GM19193 (cell line): ENCODE data around the gene TMCC1.

Experiments used
- POLR2A ChIP-seq: IDR thresholded peaks from 4 replicates; pipeline ENCODE4 v1.6.1; 2011; ENCODE audit not compliant: insufficient read depth, insufficient read length; ENCODE audit errors: extremely low read depth

The TMCC1 gene

DNA sequence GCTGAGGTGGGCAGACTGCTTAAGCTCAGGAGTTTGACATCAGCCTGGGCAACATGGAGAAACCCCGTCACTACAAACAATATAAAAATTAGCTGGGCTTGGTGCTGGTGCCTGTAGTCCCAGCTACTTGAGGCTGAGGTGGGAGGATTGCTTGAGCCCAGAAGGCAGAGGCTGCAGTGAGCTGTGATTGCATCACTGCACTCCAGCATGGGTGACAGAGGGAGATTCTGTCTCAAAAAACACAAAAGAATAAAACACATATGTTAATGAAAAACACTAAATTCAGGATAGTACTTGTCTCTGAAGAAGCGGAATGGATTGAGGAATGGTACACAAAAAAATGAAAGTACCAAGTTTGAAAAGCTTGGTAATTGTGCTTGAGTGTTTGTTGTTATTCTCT lies 159.1 kb downstream of the TMCC1 start:
- no peak for TF ChIP-seq POLR2A

DNA sequence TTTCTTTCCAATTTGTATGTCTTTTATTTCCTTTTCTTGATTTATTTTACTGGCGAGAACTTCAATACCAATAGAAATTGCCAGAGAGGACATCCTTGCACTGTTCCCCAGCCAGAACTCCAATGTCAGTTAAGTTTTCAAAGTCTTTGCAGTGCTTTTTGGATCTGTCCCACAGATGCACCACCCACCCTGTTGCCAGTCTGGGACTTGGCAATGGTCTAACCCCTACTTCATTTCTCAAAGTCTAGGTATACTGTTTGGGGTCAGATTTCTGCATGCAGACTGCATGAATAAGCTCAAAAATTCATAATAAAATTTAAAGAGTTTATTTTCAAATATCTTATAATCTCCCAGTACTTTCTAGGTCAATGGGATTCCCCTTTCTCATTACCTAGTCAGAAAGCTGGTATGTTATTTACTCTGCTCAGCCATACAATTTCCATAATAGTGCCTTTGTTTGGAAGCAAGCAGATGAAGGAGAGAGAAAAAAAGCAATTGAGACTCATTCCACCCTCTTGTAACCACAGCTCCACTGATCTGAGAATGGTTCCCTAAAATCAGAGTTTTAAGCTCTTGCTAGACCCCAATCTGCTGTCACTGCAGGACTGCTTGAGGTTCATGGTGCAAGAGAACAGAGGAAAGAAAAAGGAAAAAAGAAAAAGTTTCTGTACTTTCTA lies 161.2 kb downstream of the TMCC1 start:
- TF ChIP-seq POLR2A: no peak

DNA sequence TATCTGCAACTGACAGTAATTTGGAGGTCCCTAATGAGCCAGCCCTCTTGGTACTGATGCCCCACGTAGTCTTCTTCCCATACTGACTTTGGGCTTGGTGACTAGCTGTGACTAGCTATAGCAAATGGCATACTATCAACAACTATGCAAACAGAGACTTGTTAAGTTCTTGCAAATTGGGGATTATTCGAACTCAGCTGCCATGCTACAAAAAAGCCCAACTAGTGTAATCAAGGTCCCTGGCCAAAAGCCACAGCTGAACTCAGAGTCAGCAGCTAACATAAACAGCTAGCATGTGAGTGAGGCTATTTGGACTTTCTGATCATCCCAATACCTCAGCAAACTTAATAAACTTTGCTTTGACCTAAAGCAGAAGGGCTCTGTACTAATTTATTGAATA lies 165.8 kb downstream of the TMCC1 start:
- no peak for TF ChIP-seq POLR2A

DNA sequence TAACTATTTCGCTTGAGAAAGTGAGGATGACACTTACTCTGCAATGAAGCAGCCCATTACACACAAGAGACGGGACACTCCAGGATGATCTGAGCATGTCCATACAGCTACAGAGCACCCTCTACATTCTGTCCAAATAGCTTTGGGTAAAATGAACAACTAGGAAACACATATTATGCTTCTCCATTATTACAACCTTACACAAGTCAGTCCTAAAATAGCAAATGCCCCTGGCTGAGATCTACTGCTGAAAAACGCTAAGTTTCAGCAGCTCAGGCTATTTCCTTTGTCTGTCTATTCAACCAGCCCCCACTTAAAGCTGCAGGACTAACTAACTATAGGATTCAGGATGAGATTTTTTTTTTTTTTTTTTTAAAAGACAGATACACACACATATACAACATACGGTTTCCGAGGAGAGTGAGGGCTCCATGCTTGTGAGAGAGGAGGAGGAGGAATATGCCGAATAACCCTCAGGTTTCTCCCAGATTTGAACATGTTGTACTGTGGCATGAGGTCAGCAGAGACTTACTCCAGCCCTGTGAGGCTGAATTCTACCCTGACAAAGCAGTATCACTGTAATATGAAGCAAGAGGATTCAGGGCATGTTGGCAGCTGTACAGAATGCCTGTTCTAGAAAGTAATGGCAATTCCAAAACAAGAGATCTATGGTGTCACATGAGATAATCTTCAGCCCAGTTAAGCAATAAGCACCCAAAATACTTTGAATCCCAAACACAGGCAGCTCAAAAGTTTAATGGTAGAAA lies 169.8 kb downstream of the TMCC1 start:
- TF ChIP-seq POLR2A: no peak

DNA sequence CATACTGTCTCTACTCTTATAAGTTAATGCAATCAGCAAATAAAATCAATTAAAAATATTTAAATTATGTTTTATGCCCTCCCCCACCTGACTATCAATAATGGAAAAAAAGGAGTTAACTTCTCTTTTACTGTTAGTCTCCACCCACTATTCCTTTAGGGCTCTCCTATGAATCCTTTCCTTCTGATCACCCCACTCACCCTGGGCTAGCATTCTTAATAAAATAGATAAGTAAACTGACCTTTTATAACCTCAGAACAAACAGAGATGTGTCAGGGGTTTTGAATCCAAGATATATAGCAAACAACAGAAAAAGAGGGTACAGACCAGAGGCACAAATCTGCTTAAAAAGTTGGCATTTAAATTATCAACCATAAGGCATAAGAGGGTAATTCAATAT lies 171.0 kb downstream of the TMCC1 start:
- TF ChIP-seq POLR2A: no peak

DNA sequence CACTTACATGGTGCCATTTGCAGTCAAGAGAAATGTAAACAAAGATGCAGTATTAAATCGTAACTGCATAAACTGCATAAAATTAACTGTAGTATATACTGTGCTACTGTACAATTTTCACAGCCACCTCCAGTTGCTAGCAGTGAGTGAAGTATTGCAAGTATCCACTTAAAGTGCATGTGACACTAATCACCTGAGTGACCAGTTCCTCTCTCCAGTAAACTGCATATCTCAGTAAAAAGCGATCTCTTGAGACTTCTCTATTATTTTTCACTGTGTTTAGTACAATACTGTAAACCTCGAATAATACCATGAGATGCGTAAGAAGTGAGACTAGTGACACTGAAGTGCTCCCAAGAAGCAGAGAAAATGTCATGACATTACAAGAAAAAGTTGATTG lies 175.3 kb downstream of the TMCC1 start:
- TF ChIP-seq POLR2A: no peak

DNA sequence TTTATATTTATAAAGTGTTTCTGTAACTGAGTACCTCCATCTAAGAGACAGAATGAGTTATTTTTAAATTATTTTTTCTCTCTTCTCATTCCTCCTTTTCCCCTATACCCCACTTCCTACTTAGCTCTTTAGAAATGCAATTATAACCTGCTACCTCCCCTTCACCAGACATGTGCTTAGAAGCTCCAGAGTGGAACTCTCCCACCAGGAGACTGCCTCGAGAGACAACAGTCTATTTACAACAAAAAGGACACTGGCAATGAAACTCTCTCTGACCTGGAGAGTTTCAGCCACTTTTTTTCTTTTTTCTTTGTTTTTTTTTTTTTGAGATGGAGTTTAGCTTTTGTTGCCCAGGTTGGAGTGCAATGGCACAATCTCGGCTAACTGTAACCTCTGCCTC lies 177.7 kb downstream of the TMCC1 start:
- no peak for TF ChIP-seq POLR2A

DNA sequence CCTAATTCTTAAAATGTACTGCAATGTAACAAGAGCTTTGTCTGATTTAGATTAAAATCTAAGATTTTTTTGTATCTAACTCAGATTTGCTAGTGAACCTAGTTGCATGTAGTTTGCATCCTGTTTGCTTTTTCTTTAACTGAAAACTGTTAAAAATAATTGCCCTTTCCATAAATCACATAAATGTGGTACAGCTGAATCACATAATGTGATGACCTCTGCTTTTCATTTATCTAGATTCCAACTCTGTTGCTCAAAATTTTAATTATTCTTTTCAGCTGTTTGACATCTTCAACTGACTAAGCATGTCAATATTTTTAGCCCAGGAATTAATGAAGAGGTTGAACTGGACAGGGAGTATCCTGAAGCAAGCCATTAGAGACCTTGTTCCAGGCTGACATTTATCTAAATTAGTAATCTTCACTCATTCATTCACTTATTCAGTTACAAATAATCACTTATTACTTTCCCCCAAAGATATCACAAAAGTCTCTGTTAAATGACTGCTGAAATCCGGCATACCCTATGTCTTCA lies 185.1 kb downstream of the TMCC1 start:
- TF ChIP-seq POLR2A: no peak

DNA sequence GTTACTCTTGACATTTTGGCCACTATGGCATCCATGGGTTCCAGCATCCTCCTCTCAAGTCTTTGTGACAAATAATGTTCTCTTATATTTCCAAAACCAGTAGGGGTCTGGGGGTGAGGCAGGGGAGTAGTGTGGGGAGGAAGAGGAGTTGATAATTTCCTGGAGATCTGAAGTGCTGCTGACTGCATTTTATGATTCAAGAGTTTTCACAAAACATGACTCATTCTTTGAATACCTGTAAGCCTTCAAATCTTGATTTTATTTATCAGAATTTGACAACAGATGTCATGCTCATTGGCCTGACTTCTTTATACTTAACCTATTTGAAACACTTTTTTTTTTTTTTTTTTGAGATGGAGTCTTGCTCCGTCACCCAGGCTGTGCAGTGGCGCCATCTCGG lies 188.2 kb downstream of the TMCC1 start:
- TF ChIP-seq POLR2A: no peak

DNA sequence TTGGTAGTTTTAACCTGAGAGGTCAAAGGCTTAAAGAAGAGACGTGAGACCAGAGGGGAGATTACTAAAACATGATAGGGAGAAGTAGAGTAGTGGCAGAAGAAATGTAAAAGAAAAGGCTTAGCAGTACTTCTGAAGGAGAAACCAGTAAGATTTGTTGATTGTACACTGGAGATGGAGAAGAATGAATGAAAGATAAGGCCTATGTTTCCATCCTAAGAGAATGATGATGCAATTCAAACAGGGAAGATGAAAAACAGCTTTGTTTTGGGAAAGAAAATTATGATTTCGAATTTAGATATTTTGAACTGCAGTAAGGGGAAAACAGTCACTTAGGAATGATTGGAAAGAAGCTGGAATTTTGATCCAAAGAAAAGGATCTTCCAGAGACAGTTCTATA lies 189.6 kb downstream of the TMCC1 start:
- TF ChIP-seq POLR2A: no peak

DNA sequence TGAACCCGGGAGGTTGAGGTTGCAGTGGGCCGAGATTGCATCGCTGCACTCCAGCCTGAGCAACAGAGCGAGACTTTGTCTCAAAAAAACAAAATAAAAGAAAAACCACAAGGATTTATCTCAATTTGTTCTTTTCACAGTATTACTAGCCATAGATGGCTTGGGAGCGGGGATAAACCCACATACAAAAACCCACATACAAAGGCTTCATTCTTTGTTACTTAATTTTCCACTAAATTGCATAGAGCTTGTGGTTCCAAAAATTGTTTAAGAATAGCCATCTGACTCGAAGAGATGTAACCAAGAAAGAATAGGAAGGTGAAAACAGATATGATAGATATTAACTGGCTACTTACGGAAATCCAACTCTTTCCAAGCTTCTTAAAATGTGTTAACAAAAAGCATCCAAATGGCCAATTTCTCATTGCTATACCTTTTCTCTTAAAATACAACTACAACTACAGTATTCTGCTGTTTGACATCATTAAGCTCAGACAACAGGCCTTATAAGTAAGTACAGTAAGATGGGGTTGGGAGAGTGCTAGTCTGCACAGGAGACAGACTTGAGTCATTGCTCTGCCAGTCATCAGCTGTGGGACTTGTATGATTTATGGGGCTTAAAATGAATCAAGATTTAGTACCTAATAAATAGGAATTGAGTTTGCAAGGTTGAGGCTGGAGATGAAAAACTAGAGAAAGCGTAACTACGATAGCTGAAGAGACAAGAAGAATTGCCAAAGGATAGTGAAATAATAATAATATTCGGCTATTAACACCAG lies 190.4 kb downstream of the TMCC1 start:
- no peak for TF ChIP-seq POLR2A

DNA sequence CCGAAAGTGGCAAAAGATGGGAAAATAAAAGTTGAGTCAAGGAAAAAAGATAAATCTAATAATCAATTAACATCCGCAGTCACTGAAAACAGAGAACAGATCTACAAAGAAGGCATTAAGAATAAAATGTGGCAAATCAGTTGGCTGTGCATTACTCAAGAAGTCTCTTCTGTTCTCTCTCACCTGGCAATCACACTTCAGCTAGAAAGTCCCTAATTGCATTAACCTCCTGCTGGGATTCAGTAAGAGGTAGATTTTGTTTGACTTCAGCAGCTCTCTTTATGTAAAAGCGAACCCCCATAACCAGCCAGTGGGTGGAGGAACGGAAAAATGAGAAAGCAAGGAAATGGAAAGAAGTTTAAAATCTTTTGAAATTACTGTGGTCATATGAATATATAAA lies 192.3 kb downstream of the TMCC1 start:
- TF ChIP-seq POLR2A: no peak

DNA sequence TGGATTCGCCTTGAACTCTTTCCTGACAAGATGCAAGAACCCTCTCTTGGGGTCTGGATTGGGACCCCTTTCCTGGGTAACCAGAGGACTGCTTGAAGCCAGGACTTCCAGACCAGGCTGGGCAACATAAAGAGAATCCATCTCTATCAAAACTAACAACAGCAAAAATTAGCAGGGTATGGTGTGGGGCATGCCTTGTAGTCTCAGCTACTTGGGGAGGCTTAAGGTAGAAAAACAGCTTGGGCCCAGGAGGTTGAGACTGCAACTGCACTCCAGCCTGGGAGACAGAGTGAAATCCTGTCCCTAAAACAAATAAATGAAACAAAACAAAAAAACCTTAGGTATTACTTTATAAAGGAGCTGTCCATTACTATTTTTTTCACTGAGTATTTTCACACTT lies 193.9 kb downstream of the TMCC1 start:
- no peak for TF ChIP-seq POLR2A

DNA sequence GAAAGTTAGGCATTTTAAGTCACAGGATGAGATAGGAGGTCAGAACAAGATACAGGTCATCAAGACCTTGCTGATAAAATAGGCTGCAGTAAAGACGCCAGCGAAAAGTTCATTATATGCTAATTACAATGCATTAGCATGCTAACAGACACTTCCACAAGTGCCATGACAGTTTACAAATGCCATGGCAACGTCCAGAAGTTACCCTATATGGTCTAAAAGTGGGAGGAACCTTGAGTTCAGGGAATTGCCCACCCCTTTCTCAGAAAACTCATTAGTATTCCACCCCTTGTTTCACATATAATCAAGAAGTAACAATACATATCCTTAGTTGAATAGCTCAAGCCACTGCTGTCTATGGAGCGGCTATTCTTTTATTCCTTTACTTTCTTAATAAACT lies 194.3 kb downstream of the TMCC1 start:
- TF ChIP-seq POLR2A: no peak

DNA sequence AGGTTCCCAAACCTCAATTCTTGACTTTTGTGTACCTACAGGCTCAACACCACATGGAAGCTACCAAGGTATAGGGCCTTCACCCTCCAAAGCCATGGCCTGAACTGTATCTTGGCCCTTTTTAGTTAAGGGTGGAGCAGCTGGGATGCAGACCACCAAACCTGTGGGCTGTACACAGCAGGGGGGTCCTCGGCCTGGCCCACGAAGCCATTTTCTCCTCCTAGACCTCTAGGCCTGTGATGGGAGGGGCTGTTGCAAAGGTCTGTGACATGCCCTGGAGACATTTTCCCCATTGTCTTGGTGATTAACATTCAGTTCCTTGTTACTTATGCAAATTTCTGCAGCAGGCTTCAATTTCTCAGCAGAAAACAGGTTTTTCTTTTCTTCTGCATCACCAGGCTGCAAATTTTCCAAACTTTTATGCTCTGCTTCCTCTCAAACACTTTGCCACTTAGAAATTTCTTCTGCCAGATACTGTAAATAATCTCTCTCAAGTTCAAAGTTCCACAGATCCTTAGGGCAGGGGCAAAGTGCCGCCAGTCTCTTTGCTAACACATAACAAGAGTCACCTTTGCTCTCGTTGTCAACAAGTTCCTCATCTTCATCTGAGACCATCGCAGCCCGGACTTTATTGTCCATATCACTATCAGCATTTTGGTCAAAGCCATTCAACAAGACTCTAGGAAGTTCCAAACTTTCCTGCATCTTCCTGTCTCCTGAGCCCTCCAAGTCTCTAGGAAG lies 196.1 kb downstream of the TMCC1 start:
- TF ChIP-seq POLR2A: no peak
